Renal cortex interstitium (tissue), 11 donors: Measurements from ENCODE around the gene RAI1. TPM values are rescaled to one million over a fixed set of nuclear protein-coding genes. Genes with fewer than 3 reads are reported as not detected.

ENCODE experiments used
- DNase-seq, 11 donors: peaks; one replicate each; pipeline ENCODE4 v3.0.0-alpha.2; 2013; ENCODE audit warnings: low read depth in 9 of 11, low spot score in 4 of 11; ENCODE audit errors: extremely low read depth in 1 of 11
- polyA plus RNA-seq, 3 donors: library from polyadenylated mRNA; unstranded; fragments of 120-200 nt; gene quantifications; one replicate each; pipeline ENCODE4 v1.2.1, GENCODE V29; 2013; ENCODE audit not compliant: insufficient read length in 3 of 3

The RAI1 gene
- polyA plus RNA-seq, 3 donors: 20.1 to 41.1 (median 31.1) TPM

GRCh38 chr17:17723354-17724261 lies 42.4 kb downstream of the RAI1 start:
- DNase-seq: no peak

DNA sequence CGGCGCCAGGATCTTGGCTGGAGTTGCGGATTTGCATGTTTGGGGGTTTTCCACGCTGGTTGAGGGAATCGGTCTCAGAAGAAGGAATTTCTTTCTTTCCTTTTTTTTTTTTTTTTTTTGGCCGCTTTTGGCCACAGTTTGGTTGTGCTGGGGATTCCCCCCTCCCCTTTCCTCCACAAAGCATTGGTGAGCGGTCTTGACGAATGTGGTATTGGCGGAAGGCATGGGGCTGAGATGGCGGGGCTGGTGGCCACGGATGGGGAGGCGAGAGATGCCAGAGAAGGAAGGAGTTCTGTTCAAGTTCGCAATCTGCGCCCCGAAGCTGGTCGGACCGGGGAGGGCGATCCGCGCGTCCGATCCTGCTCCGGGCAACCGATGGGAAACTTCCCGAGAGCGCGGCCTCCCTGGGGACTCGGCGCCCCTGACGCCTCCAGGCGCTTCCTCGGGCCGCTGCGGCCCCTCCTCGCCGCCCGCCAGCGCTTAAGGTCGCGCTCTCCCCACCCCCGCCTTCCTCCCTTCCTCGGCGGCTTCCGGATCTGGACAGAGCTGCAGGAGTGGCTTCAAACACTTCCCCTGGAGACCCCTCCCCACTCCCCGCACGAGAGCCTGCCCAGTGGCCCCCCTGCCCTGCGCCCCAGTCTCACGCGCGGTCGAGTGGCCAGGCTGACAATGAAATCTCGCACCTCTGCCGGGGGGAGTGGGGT lies 43.2 kb downstream of the RAI1 start:
- DNase-seq: peak in 2 of 11 donors; percentile 67 to 74

GRCh38 chr17:17725011-17725751 lies 43.9 kb downstream of the RAI1 start:
- no peak for DNase-seq

GRCh38 chr17:17725752-17726457 lies 44.6 kb downstream of the RAI1 start:
- DNase-seq: no peak

DNA sequence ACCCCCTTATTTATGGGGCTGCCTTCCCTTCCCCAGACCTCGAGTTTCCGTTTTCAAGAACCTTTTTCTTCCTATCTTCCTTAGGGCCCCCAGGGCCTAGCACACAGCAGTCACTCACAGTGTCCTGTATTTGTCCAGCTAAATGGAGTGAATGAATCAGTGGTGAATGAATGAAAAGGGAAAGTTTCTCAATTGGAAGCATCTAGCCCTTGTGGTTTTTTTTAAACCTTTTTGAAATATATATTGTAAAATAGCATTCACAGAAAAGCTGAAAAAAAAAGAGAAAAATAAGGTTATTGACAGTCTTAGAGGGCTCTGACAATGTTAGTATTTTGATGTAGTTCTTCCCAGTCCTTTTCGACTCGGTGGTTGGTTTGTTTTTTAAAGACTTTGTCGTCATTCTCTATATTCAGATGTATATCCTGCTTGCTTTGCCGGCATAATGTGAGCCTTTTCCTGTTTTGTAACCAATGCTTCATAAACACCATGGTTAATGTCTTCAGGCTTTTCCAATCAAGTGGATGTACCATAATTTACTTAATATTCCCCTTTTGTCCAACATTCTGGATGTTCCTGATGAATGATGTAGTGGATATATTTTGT lies 45.3 kb downstream of the RAI1 start:
- DNase-seq: no peak

GRCh38 chr17:17727111-17727659 lies 45.9 kb downstream of the RAI1 start:
- no peak for DNase-seq

DNA sequence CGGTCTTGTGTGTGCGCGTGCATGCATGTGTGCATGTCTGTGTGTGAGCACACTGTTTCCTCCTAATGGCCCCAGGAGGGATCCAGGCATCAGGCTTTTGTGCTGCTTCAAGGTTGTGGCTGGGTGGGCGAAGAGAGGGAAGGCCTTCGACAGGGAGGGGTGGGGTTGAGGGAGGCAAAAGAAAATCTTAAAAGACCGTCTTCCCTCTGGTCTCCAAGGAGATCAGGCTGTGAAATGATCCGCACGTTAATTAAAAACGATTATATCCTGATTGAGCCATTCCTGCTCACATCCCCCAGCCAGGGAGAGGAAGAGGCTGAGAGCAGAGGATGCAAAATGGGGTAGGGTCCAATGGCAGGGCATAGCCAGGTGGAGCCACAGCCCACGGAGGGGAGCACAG lies 46.9 kb downstream of the RAI1 start:
- no peak for DNase-seq

GRCh38 chr17:17728550-17729251 lies 47.4 kb downstream of the RAI1 start:
- no peak for DNase-seq

DNA sequence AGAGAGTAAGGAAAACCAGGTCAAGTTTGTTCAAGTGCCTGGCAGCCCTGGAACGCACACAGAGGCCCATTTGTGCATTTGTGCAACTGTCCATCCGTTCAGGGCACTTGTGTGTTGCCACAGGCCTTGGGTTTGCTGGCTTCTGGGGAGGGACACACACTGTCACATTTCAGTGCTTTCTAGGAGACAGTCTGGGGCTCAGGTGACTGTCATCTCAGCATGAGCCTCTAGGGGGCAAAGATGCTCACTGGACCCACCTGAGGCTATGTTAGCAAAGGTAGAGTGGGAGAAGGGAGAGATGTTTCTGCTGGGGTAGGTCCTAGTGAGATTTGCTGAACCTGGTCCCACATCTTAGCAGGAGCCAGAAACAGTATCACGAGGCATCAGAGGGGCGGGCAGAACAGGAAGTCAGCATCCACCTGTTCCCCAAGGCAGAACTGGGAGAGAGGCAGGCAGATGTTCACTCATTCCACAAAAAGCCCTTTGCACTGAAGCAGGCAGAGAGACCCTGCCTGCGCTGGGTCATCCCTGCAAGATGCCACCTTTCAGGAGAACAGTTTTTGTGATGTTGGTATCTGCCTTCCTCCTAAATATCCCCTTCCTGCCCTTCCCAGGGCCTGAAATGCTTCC lies 48.5 kb downstream of the RAI1 start:
- no peak for DNase-seq

DNA sequence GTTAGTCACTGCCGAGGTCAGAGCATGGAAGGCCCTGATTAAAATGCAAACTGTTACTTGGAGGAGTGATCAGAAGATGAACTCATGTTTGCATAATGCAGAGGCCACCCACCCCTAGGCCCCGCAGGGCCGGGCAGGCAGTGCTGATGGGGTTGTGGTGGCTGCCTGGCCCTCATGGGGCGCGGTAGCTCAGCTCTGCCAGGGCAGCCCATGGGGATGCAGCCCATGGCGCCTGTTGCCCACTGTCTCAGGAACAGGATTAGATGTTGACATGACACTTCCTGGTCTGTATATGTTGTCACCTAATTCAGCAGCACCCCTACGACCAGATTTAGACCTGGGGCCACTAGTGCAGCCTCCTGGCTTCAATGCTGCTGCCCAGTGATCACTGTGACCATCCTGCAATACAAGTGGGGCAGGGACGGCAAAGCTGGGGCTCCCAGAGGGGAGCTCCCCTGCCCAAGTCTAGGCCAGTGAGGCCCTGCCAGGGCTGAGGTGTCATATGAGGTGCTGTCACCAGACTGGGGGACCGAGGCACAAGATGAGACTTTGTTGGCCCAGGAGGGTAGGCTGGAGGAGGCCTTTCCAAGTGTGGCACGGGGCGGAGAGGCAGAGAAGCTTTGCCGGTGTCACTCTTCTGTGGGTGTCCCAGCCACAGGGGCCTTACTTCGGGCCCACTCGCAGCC lies 49.1 kb downstream of the RAI1 start:
- DNase-seq: no peak

- no peak for DNase-seq
Measured at GRCh38 chr17:17732444-17732843, 51.2 kb downstream of the RAI1 start.

DNA sequence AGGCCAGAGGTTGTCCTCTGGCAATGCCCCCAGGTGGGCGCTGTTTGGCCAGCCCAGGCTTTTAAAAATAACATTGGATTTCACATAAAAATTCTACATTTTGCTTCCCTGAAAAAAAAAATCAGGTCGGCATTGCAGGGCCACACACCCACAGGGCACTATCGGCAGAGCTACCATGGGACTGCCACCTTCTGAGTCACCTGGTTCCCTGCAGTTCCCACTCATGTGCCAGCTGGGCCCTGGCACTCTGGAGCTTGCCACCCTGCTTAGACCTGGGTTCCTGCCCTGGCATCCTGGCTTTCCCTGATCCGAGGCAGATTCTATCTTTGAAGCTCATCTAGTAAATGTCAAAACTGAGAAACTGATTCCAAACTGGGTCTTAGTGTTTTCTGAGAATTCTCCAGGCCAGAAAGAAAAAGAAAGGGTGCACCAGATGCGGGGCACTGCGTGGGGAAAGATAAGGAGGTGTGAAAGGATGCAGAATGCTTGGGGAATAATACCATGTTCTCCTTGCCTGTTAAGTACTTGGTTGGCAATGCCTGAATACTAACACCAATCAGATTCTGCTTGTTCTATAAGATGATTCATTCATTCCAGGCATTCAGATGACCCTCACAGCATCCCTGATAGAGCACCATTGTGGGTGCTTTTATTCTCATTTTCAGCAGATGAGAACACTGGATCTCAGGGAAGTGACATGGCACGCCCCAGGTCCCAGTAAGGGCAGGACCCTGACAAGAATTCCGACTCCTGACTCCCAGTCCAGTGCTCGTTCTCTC lies 51.8 kb downstream of the RAI1 start:
- DNase-seq: no peak

GRCh38 chr17:17736205-17737183 lies 55.2 kb downstream of the RAI1 start:
- DNase-seq: no peak

- DNase-seq: peak in 1 of 11 donors; percentile 58
Measured at GRCh38 chr17:17737961-17738894, 57.0 kb downstream of the RAI1 start.
